DMS79 (cell line): ENCODE results near the gene FSIP1.

Source experiments
- DNase-seq: peaks from one replicate; lab custom pipeline; 2025; lab: John Stamatoyannopoulos, UW

Gene FSIP1

DNA sequence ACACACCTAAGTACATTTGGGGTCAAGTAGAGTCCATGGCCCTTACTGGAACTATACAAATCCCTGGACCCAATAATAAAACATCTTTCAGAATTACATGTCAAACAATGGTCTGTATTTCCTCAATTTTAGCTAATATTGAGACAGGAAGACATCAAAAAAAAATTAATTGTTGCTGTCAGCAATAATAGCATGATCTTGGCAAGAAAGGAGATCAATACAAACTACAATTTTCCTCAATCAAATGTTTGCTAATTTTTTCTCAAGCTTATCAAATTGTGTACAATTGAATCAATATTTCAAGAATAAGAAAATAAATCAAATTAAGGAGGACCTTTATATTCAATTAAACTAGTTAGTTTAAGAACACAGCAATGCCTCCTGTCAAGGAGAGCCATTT is 62.6 kb downstream of the FSIP1 start:
- DNase-seq, result no peak

GRCh38 chr15:39719109-39719508 is 63.5 kb downstream of the FSIP1 start:
- no peak for DNase-seq

DNA sequence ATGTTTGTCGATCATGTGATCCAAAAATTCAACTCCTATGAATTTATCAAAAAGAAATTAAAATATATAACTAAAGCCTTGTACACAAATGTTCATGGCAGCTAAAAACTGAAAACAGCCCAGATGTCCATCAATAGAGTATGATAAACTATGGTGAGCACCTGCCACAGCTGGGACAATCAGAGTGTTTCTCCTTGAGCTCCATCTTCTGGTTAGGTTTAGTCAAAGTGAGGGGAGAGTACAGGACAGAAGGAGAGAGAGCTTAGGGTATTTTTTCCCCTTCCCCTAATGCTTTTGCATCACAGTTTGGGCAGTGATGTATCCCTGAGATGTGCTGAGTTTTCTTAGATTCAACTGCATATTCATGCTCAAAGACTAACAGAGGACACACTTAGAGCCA is 65.5 kb downstream of the FSIP1 start:
- DNase-seq, result no peak

DNA sequence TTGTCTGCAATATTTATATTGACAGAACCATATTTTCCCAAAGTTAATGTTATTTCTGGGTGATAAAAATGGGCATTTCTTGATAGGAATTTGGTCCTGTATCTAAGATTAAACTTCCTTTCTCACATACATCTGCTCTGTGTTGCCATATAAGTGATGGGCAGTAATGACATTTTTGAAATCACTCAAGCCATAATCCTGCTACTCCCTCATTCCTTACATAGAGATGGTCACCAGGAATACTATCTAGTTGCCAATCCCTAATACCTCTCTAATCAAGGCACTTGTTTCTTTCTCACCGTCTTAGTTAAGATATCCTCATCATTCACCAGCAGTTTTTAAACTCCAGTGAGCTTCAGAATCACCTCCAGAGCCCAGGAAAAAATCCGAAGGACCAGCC is 68.4 kb downstream of the FSIP1 start:
- no peak for DNase-seq

GRCh38 chr15:39713846-39714245 is 68.8 kb downstream of the FSIP1 start:
- DNase-seq, result no peak

DNA sequence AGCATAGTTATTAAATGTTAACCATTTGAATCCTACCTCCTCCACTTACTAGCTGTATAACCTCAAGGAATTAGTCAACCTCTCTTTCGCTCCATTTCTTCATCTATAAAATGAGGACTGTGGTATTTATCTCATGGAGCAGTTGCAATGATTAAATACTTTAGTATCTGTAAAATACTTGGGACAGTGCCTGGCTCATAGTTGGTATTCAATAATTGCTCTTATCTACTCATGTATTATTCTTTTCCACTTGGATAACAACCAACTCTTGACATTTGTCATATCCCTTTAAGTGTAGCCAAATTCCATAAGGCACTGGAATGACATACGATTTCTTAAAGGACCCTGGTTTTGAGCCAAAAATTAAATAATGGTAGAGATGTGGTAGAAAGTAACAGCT is 72.0 kb downstream of the FSIP1 start:
- no peak for DNase-seq

DNA sequence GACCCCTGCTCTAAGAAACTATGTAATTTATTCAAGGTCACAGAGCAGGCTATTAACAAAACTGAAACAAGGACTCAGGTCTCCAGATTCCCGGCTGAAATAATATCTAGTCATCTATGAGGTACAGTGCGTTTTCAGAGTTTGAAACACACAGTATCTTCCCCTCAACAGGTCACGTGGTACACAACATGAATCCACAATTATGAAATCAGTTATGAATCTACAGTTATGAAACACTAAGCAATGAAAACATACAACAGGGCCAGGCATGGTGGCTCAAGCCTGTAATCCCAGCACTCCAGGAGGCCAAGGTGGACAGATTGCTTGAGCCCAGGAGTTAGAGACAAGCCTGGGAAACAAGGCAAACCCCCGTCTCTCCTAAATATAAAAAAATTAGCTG is 72.7 kb downstream of the FSIP1 start:
- no peak for DNase-seq

GRCh38 chr15:39706206-39706605 is 76.4 kb downstream of the FSIP1 start:
- no peak for DNase-seq

- no peak for DNase-seq
These were observed 78.0 kb downstream of the FSIP1 start for GRCh38 chr15:39704689-39705088.

- DNase-seq, result no peak
These were observed 78.4 kb downstream of the FSIP1 start for GRCh38 chr15:39704235-39704634.

- no peak for DNase-seq
These were observed 80.7 kb downstream of the FSIP1 start for GRCh38 chr15:39701988-39702387.

DNA sequence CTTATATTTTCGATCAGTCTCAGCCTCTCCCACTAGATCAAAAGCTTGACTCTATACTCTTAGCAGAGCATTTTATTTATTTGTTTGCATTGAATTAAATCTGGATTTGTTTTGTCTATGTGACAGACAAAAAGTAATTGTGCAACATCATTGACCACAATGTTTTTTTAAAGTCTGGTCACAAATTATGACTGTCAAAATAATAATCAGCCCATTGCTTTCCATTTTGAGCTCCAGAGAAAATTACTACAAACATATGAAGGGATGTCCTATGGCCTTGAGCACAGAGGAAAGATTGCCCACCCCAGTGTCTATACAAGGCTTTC is 82.3 kb downstream of the FSIP1 start:
- DNase-seq, result no peak

GRCh38 chr15:39699516-39700374 is 82.9 kb downstream of the FSIP1 start:
- DNase-seq, result no peak

DNA sequence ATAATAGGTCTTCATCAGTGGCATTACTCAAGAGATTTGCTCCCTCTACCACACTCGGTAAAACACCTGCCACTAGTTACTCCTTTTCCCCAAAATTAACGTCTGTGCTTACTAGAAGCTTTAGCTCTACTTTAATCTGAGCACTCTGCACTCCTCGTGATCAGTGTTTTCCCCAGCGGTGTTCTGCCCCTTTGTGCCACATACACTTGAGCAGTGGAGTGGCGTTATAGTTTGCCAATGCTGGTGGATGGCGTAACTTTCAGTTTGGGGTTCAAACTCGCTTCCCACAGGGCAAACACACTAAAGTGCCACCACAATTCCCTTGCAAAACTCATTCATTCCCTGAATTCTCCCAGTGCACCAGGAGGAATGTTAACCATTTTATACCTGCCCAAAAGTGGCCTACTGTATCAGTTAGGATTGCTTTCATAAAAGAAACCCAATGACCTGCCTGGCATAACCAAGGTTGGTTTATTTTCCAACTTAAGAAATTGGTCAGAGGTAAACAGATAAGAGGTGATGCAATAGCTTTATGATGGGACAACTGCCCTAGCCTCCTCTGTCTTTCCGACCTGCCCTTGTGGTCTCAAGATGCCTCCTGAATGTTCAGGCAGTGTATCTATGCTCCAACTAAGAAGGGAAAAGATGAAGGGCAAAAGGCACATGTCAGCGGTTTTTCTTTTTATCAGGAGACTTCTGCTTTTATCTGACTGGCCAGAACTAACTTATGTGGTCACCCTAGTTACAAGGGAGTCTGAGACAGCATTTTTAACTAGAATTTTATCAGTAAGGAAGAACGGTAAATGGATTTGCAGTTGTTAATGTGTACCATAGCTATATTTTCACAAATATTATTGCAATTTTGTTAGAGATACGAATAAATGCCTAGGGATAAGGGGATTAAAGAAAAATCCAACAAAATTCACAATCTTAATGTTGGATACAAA is 83.9 kb downstream of the FSIP1 start:
- DNase-seq, result no peak

- no peak for DNase-seq
These were observed 85.1 kb downstream of the FSIP1 start for GRCh38 chr15:39697509-39697908.

GRCh38 chr15:39695793-39696192 is 86.8 kb downstream of the FSIP1 start:
- DNase-seq, result no peak

DNA sequence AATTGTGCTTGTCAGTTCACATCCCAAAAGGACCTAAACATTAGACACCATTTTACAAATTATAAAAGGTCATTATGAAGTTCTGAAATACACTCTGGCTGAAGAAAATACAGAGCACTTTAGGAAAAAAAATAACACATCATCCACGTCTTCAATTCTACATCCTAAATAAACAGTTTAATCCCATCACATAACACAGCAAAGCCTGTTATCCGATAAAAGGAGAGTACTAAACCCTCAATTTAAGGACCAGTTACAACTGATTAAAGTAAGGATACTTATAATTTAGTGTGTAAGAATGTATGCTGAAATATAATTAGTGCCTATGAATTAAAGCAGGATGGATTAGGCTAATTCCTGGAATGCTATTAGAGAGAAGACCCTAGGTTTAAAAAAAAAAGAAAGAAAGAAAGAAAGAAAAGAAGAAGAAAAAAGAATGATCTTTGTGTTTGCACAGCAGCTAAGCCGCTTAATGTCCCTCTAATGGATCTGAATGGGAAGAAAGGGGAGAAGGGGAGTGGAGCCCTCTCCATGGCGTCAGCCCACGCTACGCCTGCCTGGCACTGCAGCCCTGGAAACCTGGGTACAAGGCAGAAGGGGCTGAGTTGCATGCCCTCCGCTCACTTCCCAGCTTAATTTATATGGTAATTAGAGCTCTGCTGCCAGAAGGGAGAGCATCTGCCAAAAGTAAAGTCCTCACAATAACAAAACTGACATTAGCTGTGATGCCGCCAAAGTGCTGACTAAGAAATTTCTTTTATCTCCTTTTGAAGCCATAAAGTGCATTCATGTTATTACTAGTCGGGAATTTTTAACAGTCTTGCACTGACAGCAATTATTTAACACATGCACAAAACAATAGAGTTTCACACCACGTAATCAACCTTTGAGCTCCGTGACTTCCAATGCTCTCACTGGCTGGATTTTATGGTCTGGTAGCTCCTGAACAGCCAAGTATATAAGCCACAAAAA is 90.0 kb downstream of the FSIP1 start:
- DNase-seq, result no peak

- no peak for DNase-seq
These were observed 91.6 kb downstream of the FSIP1 start for GRCh38 chr15:39690881-39691634.

GRCh38 chr15:39687965-39688364 is 94.7 kb downstream of the FSIP1 start:
- no peak for DNase-seq

GRCh38 chr15:39685999-39686613 is 96.5 kb downstream of the FSIP1 start:
- DNase-seq, result peak; percentile 29

DNA sequence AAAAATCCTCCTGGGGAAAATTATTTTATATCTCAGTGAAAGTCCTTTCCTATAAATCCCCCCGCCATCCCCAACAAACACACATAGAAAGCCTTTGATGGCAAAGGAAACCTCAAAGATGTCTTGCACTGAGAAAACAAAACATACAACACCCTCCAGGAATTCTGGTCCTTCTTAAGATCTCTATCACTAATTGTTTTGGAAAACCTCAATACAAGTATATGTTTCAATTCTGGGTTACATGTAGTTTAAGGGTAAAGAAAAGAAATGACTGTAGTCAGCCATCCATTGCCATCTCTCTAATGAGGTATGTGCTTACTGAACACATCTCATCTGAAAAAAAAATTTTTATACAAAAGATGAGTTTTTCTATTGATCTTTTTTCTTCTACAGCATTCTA is 97.3 kb downstream of the FSIP1 start:
- no peak for DNase-seq
